ENCODE results near the gene PCDHGB4. TPM values are rescaled to one million over a fixed set of nuclear protein-coding genes. Genes with fewer than 3 reads are reported as not detected.

PCDHGB4 gene
- total and polyA plus RNA-seq, 9 of the 15 experiments (the other 6 are each of a cell fraction or from before 2014, with no cell fraction given): 0.01 to 0.14 (median 0.03) TPM; not detected in 5

DNA sequence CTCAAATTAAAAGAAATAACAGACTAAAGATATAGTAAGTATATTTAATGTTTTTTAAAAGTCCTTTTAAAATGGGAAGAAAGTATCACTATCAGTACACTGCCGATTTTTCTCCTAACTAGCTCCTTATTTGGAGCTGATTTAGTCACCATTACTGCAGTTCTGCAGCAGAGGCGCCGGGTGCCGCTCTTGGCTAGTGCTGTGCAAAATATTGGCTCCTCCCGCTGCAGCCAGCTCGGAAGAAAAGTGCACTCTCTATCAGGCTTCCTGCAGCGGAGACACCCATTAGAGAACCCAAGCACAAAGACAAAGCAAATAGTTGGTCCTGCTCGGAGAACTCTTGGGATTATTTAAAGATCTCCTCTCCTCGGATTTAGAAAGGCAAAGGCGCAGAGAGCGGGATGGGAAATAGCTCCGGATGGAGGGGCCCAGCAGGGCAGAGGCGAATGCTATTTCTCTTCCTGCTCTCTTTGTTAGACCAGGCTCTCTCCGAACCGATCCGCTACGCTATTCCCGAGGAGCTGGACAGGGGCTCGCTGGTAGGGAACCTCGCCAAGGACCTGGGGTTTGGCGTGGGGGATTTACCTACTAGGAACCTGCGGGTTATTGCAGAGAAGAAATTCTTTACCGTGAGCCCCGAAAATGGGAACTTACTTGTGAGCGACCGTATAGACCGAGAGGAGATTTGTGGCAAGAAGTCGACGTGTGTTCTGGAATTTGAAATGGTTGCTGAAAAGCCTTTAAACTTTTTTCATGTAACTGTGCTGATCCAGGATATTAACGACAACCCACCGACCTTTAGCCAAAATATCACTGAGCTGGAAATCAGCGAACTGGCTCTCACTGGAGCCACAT lies 17.3 kb upstream of the PCDHGB4 start, which contains the start of gene PCDHGB3 (continued):
- TF ChIP-seq, protein P1, sequence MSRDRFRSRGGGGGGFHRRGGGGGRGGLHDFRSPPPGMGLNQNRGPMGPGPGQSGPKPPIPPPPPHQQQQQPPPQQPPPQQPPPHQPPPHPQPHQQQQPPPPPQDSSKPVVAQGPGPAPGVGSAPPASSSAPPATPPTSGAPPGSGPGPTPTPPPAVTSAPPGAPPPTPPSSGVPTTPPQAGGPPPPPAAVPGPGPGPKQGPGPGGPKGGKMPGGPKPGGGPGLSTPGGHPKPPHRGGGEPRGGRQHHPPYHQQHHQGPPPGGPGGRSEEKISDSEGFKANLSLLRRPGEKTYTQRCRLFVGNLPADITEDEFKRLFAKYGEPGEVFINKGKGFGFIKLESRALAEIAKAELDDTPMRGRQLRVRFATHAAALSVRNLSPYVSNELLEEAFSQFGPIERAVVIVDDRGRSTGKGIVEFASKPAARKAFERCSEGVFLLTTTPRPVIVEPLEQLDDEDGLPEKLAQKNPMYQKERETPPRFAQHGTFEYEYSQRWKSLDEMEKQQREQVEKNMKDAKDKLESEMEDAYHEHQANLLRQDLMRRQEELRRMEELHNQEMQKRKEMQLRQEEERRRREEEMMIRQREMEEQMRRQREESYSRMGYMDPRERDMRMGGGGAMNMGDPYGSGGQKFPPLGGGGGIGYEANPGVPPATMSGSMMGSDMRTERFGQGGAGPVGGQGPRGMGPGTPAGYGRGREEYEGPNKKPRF (IDR thresholded peaks at IDR 0.05; ENCODE audit: low read depth, low read length): no peak
- peak; percentile 69 for TF ChIP-seq ZSCAN29 (IDR thresholded peaks at IDR 0.05)
- no peak for TF ChIP-seq XRCC4 (IDR thresholded peaks at IDR 0.05; ENCODE audit: extremely low read depth, insufficient read depth, insufficient read length)
- TF ChIP-seq RAD21 (CRISPR knock-in tag; conservative IDR thresholded peaks at IDR 0.05 in 1 of 2, IDR thresholded peaks at IDR 0.05 in 1 of 2): peak; percentile 48 to 55
- no peak for TF ChIP-seq MYC (IDR thresholded peaks at IDR 0.05; ENCODE audit: low read depth, low read length)
- TF ChIP-seq MYC (CRISPR knock-in tag; IDR thresholded peaks at IDR 0.05; ENCODE audit: borderline replicate concordance, low read depth): no peak
- TF ChIP-seq ZNF12 (CRISPR knock-in tag; IDR thresholded peaks at IDR 0.05): no peak
- TF ChIP-seq HDAC3 (IDR thresholded peaks at IDR 0.05; ENCODE audit: borderline replicate concordance, partially characterized antibody): no peak
- TF ChIP-seq C11orf30 (IDR thresholded peaks at IDR 0.05; ENCODE audit: low read depth): no peak
- TF ChIP-seq BRCA1 (IDR thresholded peaks at IDR 0.05): no peak
- TF ChIP-seq BRCA1 (CRISPR knock-in tag; IDR thresholded peaks at IDR 0.05): no peak
- TF ChIP-seq, protein P2, sequence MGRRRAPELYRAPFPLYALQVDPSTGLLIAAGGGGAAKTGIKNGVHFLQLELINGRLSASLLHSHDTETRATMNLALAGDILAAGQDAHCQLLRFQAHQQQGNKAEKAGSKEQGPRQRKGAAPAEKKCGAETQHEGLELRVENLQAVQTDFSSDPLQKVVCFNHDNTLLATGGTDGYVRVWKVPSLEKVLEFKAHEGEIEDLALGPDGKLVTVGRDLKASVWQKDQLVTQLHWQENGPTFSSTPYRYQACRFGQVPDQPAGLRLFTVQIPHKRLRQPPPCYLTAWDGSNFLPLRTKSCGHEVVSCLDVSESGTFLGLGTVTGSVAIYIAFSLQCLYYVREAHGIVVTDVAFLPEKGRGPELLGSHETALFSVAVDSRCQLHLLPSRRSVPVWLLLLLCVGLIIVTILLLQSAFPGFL (CRISPR knock-in tag; IDR thresholded peaks at IDR 0.05): no peak
- TF ChIP-seq, protein P3, sequence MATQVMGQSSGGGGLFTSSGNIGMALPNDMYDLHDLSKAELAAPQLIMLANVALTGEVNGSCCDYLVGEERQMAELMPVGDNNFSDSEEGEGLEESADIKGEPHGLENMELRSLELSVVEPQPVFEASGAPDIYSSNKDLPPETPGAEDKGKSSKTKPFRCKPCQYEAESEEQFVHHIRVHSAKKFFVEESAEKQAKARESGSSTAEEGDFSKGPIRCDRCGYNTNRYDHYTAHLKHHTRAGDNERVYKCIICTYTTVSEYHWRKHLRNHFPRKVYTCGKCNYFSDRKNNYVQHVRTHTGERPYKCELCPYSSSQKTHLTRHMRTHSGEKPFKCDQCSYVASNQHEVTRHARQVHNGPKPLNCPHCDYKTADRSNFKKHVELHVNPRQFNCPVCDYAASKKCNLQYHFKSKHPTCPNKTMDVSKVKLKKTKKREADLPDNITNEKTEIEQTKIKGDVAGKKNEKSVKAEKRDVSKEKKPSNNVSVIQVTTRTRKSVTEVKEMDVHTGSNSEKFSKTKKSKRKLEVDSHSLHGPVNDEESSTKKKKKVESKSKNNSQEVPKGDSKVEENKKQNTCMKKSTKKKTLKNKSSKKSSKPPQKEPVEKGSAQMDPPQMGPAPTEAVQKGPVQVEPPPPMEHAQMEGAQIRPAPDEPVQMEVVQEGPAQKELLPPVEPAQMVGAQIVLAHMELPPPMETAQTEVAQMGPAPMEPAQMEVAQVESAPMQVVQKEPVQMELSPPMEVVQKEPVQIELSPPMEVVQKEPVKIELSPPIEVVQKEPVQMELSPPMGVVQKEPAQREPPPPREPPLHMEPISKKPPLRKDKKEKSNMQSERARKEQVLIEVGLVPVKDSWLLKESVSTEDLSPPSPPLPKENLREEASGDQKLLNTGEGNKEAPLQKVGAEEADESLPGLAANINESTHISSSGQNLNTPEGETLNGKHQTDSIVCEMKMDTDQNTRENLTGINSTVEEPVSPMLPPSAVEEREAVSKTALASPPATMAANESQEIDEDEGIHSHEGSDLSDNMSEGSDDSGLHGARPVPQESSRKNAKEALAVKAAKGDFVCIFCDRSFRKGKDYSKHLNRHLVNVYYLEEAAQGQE (IDR thresholded peaks at IDR 0.05; ENCODE audit: borderline replicate concordance): peak; percentile 19; the same call in 1 of the 2 replicates
- TF ChIP-seq, protein P3 (CRISPR knock-in tag; IDR thresholded peaks at IDR 0.05; ENCODE audit: low read depth): no peak
- TF ChIP-seq TRIM24 (IDR thresholded peaks at IDR 0.05): no peak
